Activated naive CD4-positive, alpha-beta T cell (primary cell): ENCODE data around the gene RGPD4.

ENCODE experiments used
- DNase-seq, 4 experiments: peaks; one replicate each; lab custom pipeline; 2025; lab: John Stamatoyannopoulos, UW

Gene RGPD4

GRCh38 chr2:107927034-107927534 is 100.4 kb downstream of the RGPD4 start:
- DNase-seq, result no peak

- no peak for DNase-seq
These were observed 104.7 kb downstream of the RGPD4 start for GRCh38 chr2:107931412-107931811.

GRCh38 chr2:107932488-107932887 is 105.8 kb downstream of the RGPD4 start:
- DNase-seq, result no peak

GRCh38 chr2:107932979-107933378 is 106.3 kb downstream of the RGPD4 start:
- DNase-seq, result no peak

- no peak for DNase-seq
These were observed 110.0 kb downstream of the RGPD4 start for GRCh38 chr2:107936433-107937359.
